Tibial nerve (tissue), 4 donors: ENCODE results near the gene MAPKAP1. TPM values are rescaled to one million over a fixed set of nuclear protein-coding genes. Genes with fewer than 3 reads are reported as not detected.

ENCODE experiments used
- DNase-seq, 2 donors: peaks; one replicate each; pipeline ENCODE4 v3.0.0-alpha.2; 2019; ENCODE audit warnings: low spot score in 2 of 2
- H3K27ac ChIP-seq, 4 donors: fragments of 200-600 bp; sonication (generic) in 3 of 4; one replicate each; pipeline ENCODE4 v1.5.1; 2017 to 2019; ENCODE audit warnings: mild to moderate bottlenecking in 1 of 4
- H3K27me3 ChIP-seq, 2 donors: fragments of 200-600 bp; sonication (generic) in 1 of 2; one replicate each; pipeline versions ENCODE4 v1.5.1 to v1.6.0; 2017 to 2019
- H3K36me3 ChIP-seq, 3 donors: fragments of 200-600 bp; sonication (generic); one replicate each; pipeline ENCODE4 v1.5.1; 2018 to 2019
- H3K4me1 ChIP-seq, 4 donors: fragments of 200-600 bp; sonication (generic) in 3 of 4; one replicate each; pipeline ENCODE4 v1.5.1; 2017 to 2019
- H3K4me3 ChIP-seq, 4 donors: fragments of 200-600 bp; sonication (generic) in 3 of 4; one replicate each; pipeline ENCODE4 v1.5.1; 2017 to 2019; ENCODE audit warnings: mild to moderate bottlenecking in 1 of 4, moderate library complexity in 1 of 4
- H3K9me3 ChIP-seq, 4 donors: fragments of 200-600 bp; sonication (generic) in 3 of 4; one replicate each; pipeline ENCODE4 v1.5.1; 2017 to 2019
- EP300 ChIP-seq, 2 donors: sonication (generic); formaldehyde crosslinking; IDR thresholded peaks; one replicate each; pipeline ENCODE4 v1.6.1; 2017; ENCODE audit warnings: antibody characterized with exemption in 2 of 2, mild to moderate bottlenecking in 1 of 2
- POLR2A ChIP-seq, 2 donors: fragments of 450-650 bp; IDR thresholded peaks; one replicate each; pipeline ENCODE4 v1.6.1; 2017; ENCODE audit warnings: antibody characterized with exemption in 2 of 2, mild to moderate bottlenecking in 2 of 2, moderate library complexity in 2 of 2
- WGBS, 2 donors: methylation state at CpG; one replicate each; pipeline ENCODE4 v1.1.5; 2018; 5-methylcytosine and 5-hydroxymethylcytosine counted together
- total RNA-seq, 4 donors: library from RNA; depleted of rRNA; stranded (reverse); fragments of >200 nt; gene quantifications; one replicate each; pipeline ENCODE4 v1.1.0, GENCODE V29; 2016
- TF ChIP-seq, protein P1 (sequence below), 5 experiments: fragments of 200-600 bp in 3 of 5; fragments of 450-650 bp in 2 of 5; sonication (generic) in 3 of 5; IDR thresholded peaks; one replicate each; pipeline ENCODE4 v1.5.1; 2016 to 2019; ENCODE audit warnings: antibody characterized with exemption in 5 of 5, mild to moderate bottlenecking in 3 of 5, moderate library complexity in 2 of 5

The MAPKAP1 gene
- total RNA-seq, 4 donors from 2014 or later = 61.4 to 111 (median 92.7) TPM

DNA sequence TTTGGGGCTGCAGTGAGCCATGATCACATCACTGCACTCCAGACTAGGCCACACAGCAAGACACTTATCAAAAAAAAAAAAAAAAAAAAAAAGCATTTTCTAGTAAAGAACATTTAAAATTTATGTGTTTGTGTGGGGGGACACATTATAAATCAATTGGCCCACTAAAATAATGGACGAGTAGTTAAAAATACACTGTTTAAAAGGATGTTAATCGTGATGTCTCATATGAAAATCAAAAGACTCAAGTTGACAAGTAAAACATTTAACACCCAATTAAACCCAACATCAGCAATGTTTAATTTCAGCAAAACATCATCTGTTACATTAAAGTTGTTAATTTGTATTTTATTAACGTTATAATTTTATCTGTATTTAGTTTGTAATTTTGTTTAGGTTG lies 152.3 kb downstream of the MAPKAP1 start:
- no peak for TF ChIP-seq POLR2A (IDR thresholded peaks at IDR 0.05)
- TF ChIP-seq, protein P1, sequence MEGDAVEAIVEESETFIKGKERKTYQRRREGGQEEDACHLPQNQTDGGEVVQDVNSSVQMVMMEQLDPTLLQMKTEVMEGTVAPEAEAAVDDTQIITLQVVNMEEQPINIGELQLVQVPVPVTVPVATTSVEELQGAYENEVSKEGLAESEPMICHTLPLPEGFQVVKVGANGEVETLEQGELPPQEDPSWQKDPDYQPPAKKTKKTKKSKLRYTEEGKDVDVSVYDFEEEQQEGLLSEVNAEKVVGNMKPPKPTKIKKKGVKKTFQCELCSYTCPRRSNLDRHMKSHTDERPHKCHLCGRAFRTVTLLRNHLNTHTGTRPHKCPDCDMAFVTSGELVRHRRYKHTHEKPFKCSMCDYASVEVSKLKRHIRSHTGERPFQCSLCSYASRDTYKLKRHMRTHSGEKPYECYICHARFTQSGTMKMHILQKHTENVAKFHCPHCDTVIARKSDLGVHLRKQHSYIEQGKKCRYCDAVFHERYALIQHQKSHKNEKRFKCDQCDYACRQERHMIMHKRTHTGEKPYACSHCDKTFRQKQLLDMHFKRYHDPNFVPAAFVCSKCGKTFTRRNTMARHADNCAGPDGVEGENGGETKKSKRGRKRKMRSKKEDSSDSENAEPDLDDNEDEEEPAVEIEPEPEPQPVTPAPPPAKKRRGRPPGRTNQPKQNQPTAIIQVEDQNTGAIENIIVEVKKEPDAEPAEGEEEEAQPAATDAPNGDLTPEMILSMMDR (IDR thresholded peaks at IDR 0.05) = no peak
- no peak for TF ChIP-seq EP300 (IDR thresholded peaks at IDR 0.05)
- DNase-seq = no peak
- Histone ChIP-seq H3K4me1 (peaks cover 0 to 25% (median 6%) of the 10 kb centered on the region in 4 donors), H3K27me3 (no peaks in the 10 kb centered on the region), H3K4me3 (no peak overlapping the region), H3K36me3 (peaks cover 0 to 9% (median 7%) of the 10 kb centered on the region in 3 donors), H3K9me3 (no peaks in the 10 kb centered on the region), H3K27ac (no peak overlapping the region)
- WGBS, 2 donors = 85 to 91% methylated on average over 3 of the region's 3 CpGs

DNA sequence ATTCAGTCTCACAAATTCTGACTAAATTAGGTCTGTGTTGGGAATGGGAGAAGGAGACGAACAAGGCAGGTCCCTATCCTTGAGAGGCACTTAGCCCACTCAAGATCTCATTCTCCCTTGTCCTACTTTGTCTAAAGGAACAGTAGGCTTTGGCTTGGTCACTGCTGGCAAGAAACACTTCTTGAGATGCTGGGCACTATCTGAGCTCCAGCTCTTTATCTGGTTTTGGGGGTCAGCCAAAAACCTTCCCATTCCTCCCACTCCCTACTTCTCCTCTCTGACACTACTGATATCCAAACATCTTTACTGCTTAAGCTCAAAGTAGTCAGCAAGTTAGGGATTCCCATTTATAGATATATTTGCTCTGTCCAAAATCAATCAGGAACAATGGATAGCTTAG lies 155.2 kb downstream of the MAPKAP1 start:
- Histone ChIP-seq H3K27me3 (no peaks in the 10 kb centered on the region), H3K27ac (no peak overlapping the region), H3K4me1 (peaks cover 0 to 37% (median 6%) of the 10 kb centered on the region in 4 donors), H3K4me3 (no peak overlapping the region), H3K9me3 (no peaks in the 10 kb centered on the region), H3K36me3 (no peaks in the 10 kb centered on the region)
- TF ChIP-seq, protein P1 (IDR thresholded peaks at IDR 0.05) = no peak
- TF ChIP-seq POLR2A (IDR thresholded peaks at IDR 0.05) (no peak), EP300 (IDR thresholded peaks at IDR 0.05) (no peak)
- DNase-seq = no peak
- 78 to 91% methylated on average over 1 of the region's 1 CpG for WGBS, 2 donors

DNA sequence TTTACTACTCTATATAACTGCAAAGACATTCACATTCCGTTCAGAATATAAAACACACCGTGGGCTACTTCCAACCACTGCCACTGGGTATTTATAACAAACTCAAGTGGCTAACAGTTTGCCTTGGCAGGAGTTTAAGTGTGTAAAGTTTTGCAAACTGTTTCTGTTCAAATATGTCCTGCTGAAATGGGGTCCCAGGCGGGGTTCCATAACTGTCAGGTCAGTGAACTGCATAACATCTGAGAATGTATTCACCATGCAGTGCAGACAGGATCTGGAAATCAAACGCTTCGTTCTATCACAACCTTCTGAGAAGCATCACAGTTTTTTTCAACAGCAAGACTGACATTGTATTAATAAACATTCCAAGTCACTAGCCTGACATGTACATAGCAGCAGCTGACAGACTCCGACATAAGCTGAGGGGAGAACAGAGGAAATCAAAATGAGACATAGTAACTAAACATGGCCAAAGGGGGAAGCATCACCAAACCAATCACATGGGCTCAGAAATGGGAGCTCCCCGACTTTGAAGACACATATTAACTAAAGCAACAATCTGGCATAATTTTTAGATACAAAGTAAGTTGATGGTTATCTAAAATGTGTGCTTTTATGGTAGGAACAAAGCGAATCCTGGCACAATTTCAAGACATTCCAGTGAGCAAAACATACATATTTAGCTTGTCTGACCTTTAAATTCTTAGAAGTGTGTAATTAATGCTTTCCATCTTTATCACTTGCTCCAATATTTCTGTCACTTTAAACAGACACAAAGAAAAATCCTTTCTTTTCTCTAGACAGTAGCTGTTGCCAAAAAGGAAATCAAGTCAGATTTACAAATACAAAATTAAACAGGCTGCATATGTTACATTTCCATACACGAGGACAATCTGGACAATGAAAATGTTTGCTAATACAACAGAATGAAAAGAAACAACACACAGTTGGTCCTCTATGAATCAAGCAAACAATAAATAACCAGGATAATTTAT lies 156.8 kb downstream of the MAPKAP1 start:
- peaks cover 0 to 42% (median 6%) of the 10 kb centered on the region in 4 donors for H3K4me1 ChIP-seq
- no peak overlapping the region for H3K4me3 ChIP-seq
- no peaks in the 10 kb centered on the region for H3K9me3 ChIP-seq
- peak overlapping the region in 2 of 4 donors; percentile 59 to 67 for H3K27ac ChIP-seq
- no peaks in the 10 kb centered on the region for H3K36me3 ChIP-seq
- TF ChIP-seq, protein P1 (IDR thresholded peaks at IDR 0.05) = no peak
- TF ChIP-seq POLR2A (IDR thresholded peaks at IDR 0.05) = no peak
- no peak for TF ChIP-seq EP300 (IDR thresholded peaks at IDR 0.05)
- 30 to 33% methylated on average over 9 of the region's 9 CpGs for WGBS, 2 donors
- no peaks in the 10 kb centered on the region for H3K27me3 ChIP-seq
- DNase-seq = no peak

DNA sequence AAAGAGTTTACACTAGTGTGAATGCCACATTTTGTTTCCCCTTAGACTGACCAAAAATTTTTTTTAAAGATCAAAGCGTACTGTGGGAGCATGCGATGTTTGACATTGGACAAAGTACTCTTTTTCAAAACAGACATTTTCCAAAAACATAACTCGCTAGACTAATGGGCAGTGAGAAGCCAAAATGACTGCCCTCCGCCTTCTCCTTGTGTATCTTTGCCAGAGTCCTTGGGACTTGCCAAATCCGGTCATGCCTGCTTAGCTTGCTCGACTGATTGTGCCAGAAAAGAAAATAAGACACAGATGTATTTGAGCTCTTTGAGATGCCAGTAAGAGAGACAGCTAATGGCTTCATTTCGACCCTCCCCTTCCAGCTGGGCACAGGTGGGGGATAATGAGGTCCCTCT lies 157.5 kb downstream of the MAPKAP1 start:
- H3K9me3 ChIP-seq = no peaks in the 10 kb centered on the region
- H3K27ac ChIP-seq = peak overlapping the region in 2 of 4 donors; percentile 59 to 67
- peaks cover 0 to 49% (median 6%) of the 10 kb centered on the region in 4 donors for H3K4me1 ChIP-seq
- 23 to 31% methylated on average over 7 of the region's 7 CpGs for WGBS, 2 donors
- TF ChIP-seq EP300 (IDR thresholded peaks at IDR 0.05) (peak in 1 of 2 donors; percentile 29), POLR2A (IDR thresholded peaks at IDR 0.05) (no peak)
- TF ChIP-seq, protein P1 (IDR thresholded peaks at IDR 0.05) = no peak
- peak in 1 of 2 donors; percentile 42 for DNase-seq
- no peaks in the 10 kb centered on the region for H3K27me3 ChIP-seq
- H3K4me3 ChIP-seq = no peak overlapping the region
- H3K36me3 ChIP-seq = no peaks in the 10 kb centered on the region

DNA sequence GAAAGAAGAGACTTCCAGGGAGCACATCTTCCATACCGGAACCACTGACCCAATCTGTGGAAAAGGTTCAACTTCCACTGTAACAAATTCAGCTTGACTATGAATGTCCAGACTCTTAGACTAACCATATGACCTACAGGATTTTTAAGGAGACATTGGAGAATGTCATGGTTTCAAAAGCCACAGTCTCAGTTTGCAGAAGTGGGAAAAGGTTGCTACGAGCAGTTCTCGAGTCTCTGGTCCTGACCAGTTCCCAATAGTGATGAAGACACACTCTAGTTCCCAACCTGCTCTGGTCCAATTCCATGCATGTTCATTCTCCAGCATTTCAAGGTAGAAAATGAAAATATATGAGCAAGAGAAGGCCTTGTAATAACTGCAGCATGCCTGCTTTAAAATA lies 158.0 kb downstream of the MAPKAP1 start:
- Histone ChIP-seq H3K9me3 (no peaks in the 10 kb centered on the region), H3K27me3 (no peaks in the 10 kb centered on the region), H3K4me3 (no peak overlapping the region), H3K4me1 (peaks cover 0 to 51% (median 6%) of the 10 kb centered on the region in 4 donors), H3K27ac (peak overlapping the region in 2 of 4 donors; percentile 59 to 67), H3K36me3 (no peaks in the 10 kb centered on the region)
- 79 to 81% methylated on average over 3 of the region's 3 CpGs for WGBS, 2 donors
- no peak for TF ChIP-seq POLR2A (IDR thresholded peaks at IDR 0.05)
- no peak for TF ChIP-seq EP300 (IDR thresholded peaks at IDR 0.05)
- TF ChIP-seq, protein P1 (IDR thresholded peaks at IDR 0.05) = no peak
- no peak for DNase-seq
